EL (cell line): ENCODE measurements around the gene SRL.

Experiments
- DNase-seq: peaks from one replicate; pipeline ENCODE4 v3.0.0-alpha.2; 2016

SRL gene

DNA sequence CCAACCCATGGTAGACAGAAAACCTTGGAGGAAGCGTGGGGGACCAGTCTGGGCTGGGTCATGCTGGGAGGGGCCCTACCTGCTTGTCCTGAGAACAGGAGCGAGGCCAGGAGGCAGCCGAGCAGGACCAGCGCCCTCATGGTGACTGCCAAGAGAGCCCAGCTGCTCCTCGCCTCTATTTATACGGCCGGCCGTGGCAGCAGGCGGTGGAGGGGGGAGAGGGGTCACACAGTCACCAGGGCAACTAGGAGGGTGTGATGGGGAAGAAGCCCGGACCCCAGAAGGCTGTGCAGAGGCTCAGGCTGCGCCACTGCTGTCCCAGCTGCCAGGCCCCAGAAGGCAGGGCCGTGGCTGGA, at the start of gene SRL:
SRL (minus strand) TSS at position 153 of the 356 bp plus-strand sequence; CDS start at position 140, 13 bp downstream.
- no peak for DNase-seq

DNA sequence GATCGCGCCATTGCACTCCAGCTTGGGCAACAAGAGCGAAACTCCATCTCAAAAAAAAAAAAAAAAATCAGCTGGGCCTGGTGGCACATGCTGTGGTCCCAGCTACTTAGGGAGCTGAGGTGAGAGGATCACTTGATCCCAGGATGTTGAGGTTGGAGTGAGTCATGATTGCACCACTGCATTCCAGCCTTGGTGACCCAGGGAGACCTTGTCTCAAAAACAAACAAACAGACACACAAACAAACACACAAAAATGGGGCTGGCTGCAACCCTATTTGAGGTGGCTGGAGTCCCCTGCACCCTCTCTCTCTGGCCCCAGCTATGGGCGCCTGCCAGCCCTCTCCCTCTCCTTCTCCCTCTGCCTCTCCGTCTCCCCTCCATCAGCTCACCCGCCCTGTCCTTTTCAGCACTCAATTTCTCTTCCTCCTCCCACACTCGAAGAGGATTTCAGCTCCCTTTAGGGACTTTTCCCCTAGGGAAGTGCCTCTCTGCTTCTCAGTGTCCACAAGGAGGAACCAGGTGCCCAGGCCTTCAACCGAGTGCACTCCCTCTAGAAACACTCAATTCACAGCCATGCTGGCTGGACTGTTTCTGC, 48.5 kb upstream of the SRL start:
- DNase-seq, result peak; percentile 71

DNA sequence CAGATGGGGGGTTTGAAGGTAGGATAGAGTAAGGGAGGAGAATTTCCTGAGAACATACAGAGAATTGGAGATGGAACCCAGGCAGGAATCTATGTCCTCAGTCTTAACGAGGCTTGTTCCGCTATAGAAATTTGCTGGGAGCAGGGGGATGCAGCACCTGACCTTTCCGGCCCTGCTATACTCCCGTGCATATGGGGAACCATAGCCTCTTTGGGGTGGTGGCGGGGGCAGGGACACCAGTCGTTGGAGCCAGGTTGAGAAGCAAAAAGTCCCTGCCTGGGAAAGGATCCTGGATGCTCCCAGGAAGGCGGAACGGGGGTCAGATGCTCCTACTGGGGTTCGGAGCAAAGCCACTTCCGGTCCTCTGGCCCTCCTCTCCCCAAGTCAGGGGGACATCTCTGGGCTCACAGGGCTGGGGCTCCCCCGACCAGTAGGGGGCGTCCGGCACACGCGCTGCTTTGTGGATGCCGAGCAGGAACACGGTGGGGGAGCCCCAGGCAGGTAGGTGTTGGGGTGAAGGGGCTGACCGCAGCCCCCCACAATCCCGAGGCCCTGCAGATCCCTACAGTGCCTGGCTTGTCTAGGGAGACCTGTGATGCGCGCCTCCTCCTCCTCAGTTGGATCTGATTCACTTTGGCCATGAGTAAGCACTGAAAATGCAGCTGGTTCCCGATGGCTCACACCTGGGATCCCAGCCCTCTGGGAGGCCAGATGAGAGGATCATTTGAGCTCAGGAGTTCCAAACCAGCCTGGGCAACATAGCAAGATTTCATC, 46.5 kb upstream of the SRL start:
- peak; percentile 66 for DNase-seq

DNA sequence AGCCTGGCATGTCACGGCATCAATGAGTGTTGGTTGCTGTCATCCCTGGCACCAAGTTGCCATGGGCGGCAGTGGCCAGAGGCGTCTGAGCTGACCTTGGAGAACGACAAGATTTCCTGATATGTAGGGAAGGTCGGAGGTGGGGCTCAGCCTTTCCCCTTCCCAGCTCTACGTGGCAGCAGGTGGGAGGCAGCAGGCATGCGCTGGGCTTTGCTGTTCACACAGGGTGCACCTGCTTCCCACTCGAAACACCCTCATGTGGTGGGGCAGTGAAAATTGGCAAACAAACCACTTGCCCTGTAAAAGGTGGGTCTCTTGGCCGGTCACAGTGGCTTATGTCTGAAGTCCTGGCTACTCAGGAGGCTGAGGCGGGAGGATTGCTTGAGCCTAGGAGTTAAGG, 43.3 kb upstream of the SRL start:
- no peak for DNase-seq

DNA sequence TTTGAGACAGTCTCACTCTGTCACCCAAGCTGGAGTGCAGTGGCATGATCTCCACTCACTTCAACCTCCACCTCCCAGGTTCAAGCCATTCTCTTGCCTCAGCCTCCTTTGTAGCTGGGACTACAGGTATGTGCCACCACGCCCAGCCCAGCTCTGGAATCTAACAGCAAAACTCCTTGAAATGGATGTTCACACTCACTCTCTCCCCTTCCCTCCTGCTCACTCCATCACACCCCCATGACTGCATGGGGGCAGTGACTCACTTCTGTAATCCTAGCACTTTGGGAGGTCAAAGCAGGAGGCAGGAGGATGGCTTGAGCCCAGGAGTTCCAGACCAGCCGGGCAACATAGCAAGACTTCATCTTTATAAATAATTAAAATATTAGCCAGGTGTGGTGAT, 42.1 kb upstream of the SRL start:
- peak; percentile 63 for DNase-seq

DNA sequence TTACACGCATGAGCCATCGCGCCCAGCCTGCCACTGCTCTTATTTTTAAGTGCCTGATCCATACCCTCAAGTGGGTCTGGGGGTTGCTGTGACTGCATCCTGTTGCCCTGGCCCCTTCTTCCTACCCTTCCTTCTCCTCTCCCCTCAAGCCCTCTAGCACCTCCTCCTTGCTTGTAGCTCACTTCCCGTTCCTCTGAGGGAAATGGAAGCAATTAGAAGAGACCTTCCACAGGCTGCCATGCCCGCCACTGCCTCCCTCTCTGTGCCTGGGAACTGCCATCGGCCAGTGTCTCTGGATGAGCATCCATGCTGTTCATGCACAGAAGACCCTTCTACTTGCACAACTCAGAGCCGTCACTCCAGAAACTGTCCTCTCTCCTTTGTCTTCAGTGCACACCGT, 41.6 kb upstream of the SRL start:
- no peak for DNase-seq

DNA sequence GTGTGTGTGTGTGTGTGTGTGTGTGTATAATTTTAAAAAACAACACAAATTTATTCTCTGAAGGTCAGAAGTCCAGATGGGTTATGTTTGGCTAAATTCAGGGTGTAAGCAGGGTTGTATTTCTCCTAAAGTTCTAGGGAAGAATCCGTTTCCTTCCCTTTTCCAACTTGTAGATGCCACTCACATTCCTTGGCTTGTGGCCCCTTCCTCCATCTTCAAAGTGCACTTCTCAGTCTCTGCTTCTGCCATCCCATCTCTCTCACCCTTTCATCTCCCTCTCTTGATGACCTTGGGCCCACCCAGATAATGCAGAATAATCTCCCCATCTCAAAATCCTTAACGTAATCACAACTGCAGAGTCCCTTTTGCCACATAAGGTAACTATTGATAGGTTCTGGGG, 38.7 kb upstream of the SRL start:
- DNase-seq, result no peak

DNA sequence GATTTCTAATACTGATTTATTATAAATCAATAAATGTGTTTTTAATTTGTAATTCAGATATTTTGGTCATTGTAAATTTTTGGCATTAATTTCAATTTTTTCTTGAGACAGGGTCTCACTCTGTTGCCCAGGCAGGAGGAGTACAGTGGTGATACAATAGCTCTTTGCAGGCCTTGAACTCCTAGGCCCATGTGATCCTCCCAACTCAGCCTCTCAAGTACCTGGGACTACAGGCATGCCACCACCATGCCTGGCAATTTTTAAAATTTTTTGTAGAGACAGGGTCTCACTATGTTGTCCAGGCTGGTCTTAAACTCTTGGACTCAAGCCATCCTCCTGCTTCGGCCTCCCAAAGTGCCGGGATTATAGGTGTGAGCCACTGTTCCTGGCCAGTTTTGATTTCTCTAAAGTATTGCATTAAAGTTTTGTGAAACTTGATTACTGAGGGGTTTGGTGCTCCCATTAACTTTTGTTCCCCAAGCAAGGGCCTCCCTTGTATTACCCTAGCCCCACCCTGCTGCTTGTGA, 36.2 kb upstream of the SRL start:
- no peak for DNase-seq

DNA sequence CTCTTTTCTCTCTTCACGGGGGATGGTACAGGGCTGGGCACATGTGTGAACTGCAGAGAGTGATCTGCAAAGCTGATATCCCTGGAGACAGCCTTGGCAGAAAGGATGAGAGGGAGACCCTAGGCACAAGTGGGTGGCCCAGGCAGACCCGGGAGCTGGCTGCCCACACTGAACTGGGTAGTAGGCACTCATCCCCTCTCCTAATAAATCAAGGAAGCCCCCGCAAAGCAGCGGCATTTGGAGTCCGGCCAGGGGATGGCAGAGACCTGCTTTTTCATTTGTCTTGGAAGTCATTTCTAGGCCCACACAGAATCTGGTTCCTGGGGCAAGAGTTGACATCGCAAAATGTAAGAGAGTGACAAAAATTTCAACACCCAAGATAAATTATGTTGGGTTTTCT, 34.0 kb upstream of the SRL start:
- no peak for DNase-seq

DNA sequence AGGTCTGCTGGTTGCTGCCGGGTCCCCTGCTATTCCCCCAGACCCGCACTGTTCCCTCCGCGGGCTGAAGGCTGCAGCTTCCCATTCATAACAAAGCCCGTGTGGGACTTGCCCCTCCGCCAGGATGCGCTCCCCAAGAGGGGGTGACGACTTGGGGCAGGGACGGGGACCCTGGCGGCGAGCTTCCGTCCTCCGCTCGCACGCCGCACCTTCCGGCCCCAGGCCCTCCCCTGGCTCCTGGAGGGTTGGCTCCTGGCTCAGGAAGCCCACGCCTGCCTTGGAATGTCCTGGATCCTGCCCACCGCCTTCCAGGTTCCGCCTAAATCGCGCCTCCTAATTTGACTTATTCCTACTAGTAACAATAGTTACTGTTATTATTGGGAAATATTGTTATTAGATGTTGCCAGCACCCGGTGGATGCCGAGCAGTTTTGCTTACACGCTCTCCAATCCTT, 32.0 kb upstream of the SRL start:
- DNase-seq, result peak; percentile 61

DNA sequence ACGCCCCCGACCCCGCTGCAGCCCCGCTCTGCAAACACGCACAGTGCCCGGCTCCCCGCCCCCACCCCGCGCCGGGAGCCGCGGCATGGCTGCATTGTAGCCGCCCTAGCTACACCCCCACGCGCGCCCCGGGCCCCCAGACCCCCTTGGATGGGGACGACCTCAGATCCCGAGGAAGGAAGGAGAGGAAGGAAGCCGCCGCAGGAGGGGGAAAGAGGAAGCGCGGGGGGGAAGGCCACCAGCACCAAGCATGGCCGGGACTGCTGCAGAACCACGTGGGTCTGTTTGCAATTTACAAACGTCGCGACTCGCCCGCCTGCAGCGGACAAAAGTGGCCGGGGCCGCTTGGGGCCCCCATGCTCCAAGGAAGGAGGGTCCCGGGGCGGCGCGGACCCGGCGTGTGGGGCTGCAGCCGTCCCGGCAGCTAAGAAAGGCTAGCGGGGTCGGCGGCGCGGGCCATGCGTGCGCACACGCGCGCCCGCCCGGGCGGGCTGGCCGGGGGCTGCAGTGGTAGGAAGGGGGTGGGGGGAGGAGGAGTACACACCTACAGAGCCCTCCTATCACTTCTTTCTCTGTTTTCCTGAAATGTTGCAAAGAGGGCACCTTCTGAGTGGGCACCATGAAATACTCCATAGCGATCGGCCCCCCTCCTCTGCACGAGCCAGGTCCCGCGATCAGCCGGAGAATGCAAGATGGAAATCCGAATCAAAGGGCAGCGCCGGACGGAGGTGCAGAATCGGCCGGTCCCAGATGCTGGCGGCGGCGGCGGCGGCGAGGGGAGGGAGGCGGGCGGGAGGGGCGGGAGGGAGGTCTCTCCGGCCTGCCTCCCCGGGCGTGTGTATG, 30.5 kb upstream of the SRL start:
- DNase-seq, result peak; percentile 45

DNA sequence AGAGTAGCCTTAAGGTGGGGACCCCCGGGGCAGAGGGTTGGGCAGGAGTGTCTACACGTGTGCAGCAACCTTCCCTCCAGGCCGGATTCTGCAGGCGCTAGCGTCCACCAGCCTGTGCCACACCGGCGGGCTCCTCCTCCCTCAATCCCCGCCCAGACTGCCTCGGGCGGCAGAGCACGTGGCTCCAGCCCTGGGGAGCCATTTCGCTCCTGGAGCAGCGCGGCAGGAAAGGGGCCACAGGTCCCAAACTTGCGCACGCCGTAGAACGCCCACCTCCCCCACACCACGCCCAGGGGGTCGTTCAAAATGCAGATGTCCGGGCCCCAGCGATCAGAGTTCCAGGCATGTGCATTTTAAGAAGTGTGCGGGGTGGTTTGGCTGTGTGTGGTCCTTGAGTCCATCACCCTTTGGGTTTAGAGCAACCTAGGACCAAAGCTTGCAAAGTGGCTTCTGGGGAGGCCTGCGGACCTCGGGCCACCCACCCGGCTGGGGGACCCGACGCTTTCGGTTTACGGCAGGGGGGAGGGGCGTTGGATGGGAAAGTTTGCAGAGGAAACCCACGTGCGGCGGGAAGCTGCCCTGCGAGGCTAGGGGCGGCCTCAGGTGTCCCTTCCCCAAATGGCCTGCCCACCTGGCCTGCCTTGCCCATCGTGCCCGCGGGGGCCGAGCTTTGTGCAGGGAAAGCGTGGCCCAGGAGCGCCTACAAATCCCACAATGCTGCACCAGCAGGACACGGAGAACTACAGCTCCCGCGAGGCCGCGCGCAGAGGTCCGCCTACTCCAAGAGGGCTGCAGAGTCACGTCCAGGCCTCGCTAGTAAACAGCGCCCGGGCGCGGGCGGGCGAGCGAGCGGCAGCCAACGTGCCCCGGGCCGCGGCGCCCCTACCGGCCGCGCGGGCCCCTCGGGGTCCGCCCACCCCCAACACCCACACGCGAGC, 29.6 kb upstream of the SRL start:
- DNase-seq, result peak; percentile 91

DNA sequence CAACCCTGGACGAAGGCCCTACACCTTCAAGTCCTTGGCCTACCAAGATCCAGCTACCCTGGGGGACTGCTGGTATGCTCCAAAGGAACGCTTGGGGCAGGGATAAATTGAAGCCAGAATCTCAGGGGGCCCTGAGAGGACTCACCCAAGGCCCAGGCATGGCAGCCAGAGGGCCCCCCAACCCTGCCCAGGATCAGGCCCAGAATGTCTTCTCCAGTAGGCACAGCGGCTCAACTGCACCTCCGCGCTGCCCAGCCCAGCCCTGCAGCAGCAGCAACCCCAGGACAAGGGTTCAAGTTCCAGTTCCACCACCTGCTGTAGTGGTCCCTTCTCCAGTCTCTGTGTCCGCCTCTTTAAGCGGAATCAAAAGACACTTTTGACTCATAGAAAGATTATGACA, 28.7 kb upstream of the SRL start:
- no peak for DNase-seq

DNA sequence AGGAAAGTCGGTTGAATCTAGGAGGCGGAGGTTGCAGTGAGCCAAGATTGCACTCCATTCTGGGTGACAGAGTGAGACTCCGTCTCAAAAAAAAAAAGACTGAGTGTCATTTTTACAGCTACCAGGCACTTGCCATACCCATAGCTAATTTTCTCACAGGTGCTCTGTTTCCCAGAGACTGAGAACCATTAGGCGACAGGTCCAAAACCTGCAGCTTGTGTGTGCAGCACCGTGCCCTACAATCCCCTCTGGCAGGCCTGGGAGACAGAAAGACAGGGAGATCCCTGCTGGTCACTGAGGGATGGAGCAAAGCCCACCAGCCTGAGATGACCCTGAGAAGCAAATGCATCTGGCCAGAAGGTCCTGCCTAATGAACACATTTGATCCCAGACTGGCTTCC, 28.2 kb upstream of the SRL start:
- no peak for DNase-seq

DNA sequence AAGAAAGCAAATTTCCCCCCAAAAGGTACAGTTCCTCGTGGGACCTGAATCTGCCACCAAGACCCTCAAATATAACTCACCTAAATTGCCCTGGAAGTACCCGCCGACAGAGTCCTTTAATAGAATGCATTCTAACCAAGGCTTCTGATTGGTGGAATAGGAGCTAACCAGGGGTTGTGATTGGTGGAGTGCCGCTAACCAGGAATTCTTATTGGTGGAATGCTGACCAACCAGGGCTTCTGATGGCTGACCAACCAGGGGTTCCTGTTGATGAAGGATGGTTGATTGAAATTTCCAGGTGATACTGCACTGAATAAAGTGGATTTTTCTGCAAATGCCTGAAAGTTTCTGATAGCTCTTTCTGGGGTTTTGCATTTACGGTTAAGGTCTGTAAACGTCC, 24.5 kb upstream of the SRL start:
- DNase-seq, result no peak

DNA sequence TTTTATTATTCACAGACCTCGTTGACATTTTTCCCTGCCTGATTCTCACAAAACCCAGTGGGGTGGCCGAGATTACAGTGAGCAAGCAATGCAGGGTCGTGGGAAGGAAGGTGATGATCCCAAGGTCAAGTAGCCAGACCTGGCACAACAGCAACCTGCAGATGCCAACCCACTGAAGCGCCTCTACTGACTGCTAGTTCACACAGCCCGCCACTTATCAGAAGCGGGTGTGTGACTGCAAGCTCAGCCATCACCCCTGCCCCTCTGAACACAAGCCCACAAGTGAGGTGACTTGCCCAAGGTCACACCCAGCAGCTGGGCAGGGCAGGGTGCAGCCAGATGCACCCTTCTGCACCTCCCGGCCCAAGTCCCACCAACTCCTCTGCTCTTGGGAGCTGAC, 23.8 kb upstream of the SRL start:
- no peak for DNase-seq

DNA sequence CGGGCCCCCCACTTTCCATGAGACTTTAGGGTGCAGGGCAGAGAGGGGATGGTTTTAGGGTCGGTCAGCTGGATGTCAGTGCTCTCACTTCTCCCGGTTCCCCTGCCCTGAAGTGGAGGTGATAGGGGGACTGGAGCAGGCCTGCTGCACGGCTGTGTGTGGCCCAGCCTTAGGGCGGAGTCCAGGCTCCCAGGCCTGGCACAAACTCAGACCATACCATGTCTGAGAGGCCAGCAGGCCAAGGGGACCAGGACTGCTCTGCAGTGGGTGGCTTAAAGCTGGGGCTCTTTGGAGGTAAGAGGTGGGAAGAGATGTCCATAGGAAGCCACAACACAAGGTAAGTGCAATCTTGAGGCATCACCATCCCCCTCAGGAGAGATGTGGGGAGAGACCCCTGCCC, 22.7 kb upstream of the SRL start:
- DNase-seq, result no peak

DNA sequence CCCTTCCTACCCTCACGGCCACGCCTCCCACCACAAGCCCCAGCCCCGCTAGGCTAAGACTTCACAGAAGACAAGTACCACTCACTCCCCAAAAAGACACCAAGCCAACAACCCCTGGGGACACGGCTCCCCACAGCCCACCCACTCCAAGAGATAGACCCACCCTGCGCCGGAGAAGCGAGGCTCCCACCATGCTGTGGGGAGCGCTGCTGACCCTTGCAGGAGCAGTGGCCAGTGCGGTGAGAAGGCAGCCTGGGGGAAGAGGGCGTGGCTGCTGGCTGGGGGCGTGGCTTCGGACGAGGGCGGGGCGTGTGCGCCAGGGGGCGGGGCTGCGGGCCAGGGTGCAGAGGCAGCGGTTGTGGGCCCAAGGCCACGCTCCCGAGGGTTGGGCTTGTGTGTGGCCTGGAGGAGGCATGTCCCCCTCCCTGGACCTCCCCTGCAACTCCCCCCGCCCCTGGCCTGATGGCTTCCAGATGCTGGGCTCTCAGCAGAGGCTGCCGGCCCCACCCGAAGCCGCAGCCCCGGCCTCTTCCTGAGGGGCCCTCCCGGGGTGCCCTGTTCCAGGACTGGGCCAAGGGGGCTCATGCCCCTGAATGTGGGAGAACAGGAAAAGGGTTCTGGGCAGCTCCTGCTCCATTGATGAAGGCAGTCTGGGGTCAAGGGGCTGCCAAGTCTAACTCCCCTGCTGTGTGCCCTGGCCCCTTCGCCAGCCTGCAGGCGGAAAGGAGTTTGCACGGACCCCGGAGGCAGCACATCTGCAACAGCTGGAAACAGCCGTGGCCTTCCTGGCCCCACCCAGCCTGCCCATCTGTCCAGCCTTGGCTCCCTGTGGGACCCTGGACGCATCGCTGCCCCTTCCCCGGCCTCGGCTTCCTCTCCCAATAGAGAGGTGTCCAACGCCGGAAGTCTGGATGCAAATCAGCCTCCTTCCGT, 21.9 kb upstream of the SRL start:
- DNase-seq, result peak; percentile 78

DNA sequence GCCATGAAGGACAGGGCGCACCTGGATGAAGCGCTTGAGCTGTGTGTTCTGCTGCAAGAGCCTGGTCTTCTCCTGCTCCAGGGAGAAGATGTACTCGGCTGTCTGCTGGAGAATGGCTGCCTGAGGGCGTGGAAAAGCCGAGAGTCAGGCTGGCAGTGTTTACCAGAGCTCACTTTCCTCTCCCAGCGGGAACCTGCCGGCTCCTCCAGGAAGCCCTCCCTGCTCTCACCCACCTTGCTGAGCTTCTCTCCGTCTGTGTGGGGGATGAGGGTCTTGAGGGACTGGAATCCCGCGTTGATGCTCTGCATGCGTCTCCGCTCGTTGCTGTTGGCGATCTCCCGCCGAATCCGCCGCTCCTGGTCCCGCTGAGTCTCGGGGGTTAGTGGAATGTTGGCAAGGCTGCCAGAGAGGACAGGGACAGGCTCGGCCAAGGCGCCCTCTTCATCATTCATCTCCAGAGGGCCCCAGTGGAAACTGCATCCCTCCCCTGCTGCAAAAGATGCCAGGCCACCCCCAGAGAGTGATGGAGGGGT, 20.5 kb upstream of the SRL start:
- DNase-seq, result no peak

DNA sequence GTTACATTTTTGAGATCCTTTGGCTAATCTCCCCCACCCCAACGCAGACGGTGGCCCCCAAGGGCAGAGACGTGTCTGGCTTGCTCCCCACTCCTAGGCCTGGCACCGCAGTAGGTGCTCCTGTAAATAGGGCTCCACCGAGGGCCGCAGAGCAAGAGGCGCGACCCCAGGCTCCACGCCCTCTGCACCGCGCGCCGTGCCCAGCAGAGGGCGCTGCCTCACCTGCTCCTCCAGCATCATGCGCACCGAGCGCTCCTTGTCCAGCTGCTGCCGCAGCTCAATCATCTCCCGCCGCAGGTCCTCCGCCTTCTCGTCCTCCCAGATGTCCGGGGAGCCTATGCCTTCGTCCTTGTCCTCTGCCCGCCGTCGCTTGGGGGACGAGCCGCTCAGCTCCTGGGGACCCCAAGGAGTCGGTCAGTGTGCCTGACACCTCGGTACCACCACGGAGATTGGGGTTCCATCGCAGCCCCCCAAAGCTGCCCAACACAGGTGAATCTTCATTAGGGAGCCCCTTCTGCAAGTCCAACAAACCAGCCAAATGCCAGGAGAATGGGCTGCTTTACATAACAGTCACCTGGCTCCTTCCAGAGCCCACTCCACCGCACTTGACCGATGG, 19.8 kb upstream of the SRL start:
- no peak for DNase-seq

DNA sequence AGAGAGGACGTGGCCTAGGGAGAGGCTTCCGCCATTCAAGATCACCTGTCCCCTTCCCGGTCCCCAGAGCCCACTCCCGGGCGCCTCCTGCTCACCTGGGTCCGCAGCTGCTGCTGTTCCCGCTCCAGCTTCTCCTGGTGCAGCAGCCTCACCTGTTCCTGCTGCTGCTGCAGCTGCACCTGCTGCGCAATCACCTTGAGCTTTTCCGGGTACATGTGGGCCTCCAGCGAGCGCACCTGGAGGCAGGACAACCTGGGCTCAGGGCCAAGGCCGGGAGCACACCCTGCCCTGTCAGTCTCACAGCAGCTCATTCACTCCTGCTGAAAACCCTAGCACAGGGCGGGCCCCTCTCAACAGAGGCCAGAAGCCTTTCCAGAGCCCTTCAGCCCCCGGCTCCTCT, 18.5 kb upstream of the SRL start:
- no peak for DNase-seq
